Heart left ventricle (tissue), 16 donors: ENCODE data around the gene CAMK2D. TPM values are rescaled to one million over a fixed set of nuclear protein-coding genes. Genes with fewer than 3 reads are reported as not detected.

ENCODE experiments used
- ATAC-seq, 4 donors: fragments of 200-7000 bp; cut with Tn5 transposase; one replicate each; pipeline ENCODE4 v1.9.1; 2020 to 2022; ENCODE audit warnings: moderate library complexity in 4 of 4, mild to moderate bottlenecking in 3 of 4, moderate number of reproducible peaks in 1 of 4
- DNase-seq, 5 donors: peaks; one replicate each; pipeline ENCODE4 v3.0.0-alpha.2; 2020
- H3K27ac ChIP-seq, 12 donors: fragments of 200-600 bp; sonication (generic) in 4 of 12; one replicate each; pipeline versions ENCODE4 v1.5.0 to v1.8.0; 2016 to 2022; ENCODE audit warnings: mild to moderate bottlenecking in 2 of 12
- H3K27me3 ChIP-seq, 9 donors: fragments of 200-600 bp; sonication (generic) in 2 of 9; one replicate each; pipeline versions ENCODE4 v1.5.1 to v1.8.0; 2016 to 2022; ENCODE audit warnings: mild to moderate bottlenecking in 3 of 9
- H3K36me3 ChIP-seq, 9 donors: fragments of 200-600 bp; sonication (generic) in 2 of 9; one replicate each; pipeline versions ENCODE4 v1.5.0 to v1.8.0; 2018 to 2022; ENCODE audit warnings: mild to moderate bottlenecking in 2 of 9
- H3K4me1 ChIP-seq, 12 donors: fragments of 200-600 bp; sonication (generic) in 4 of 12; one replicate each; pipeline versions ENCODE4 v1.5.0 to v1.8.0; 2016 to 2022; ENCODE audit warnings: mild to moderate bottlenecking in 3 of 12
- H3K4me3 ChIP-seq, 12 donors: fragments of 200-600 bp; sonication (generic) in 4 of 12; one replicate each; pipeline versions ENCODE4 v1.5.0 to v1.8.0; 2017 to 2022; ENCODE audit warnings: mild to moderate bottlenecking in 9 of 12, moderate library complexity in 4 of 12
- H3K9me3 ChIP-seq, 12 donors: fragments of 200-600 bp; sonication (generic) in 4 of 12; one replicate each; pipeline versions ENCODE4 v1.5.0 to v1.8.0; 2016 to 2022; ENCODE audit warnings: mild to moderate bottlenecking in 1 of 12
- CTCF ChIP-seq, 12 donors: fragments of 200-600 bp; sonication (generic) in 4 of 12; IDR thresholded peaks; one replicate each; pipeline versions ENCODE4 v1.5.0 to v1.8.0; 2018 to 2022; ENCODE audit warnings: antibody characterized with exemption in 12 of 12, mild to moderate bottlenecking in 5 of 12
- POLR2A ChIP-seq, 2 donors: fragments of 450-650 bp; IDR thresholded peaks; one replicate each; pipeline ENCODE4 v1.6.1; 2017; ENCODE audit warnings: antibody characterized with exemption in 2 of 2, mild to moderate bottlenecking in 2 of 2, moderate library complexity in 2 of 2
- WGBS, 4 donors: extraction: QIAGEN DNeasy Blood & Tissue Kit in 2 of 4; methylation state at CpG; one replicate each; pipeline versions ENCODE4 v1.1.5 to v1.1.7; 2013 to 2018; 5-methylcytosine and 5-hydroxymethylcytosine counted together
- intact Hi-C, 10 donors: fragments of 100-400 bp; cut with DNase I; formaldehyde crosslinking; loops; one replicate each; pipeline versions ENCODE4 v1.11.1 to v1.14.2; 2022
- polyA plus RNA-seq, 2 donors: library from polyadenylated mRNA; stranded (reverse); fragments of 200-250 nt; gene quantifications; one replicate each; pipeline ENCODE4 v1.2.3, GENCODE V29; 2013
- total RNA-seq, 9 donors: library from RNA; depleted of rRNA in 2 of 9; stranded (reverse); fragments of >200 nt in 2 of 9; fragmentation: NEBNext Ultra II Directional in 3 of 9; extraction: Animal tissue kit (Norgen Biotek cat#: 25700) in 3 of 9; gene quantifications; one replicate each; pipeline versions ENCODE4 v1.1.0 to v1.2.4, GENCODE V29; 2016 to 2023
- donor health status: ischemic (EF 13 %, LVEDD 7.1; RV severe dilation, severe dysfunction).
- donor health status: healthy with polysubstance abuse.
- donor health status: DM: no; HTN: yes; CAD: no.
- donor health status: DM: no; HTN: no; CAD: no.
- donor health status: ischemic (EF 25% LVEDD 6.9; RV normal size, moderate dysfunction).
- donor health status: ischemic (EF 25% LVEDD 5.7; RV mildly dilated, moderate dysfunction).
- donor health status: healthy.
- donor health status: DM: yes; HTN: yes; CAD: no.
- donor health status: ischemic (EF 35%, LVEDD 5.7; RV mildly dilated, moderate dysfunction).
- donor health status: nonischemic (EF 11% LVEDD 7.7; RV severe dilation, severe dysfunction).
- donor health status: DM: yes; HTN: yes; CAD: no.
- donor health status: PGD.
- donor health status: ischemic (EF 29% LVEDD 5.4; RV normal size, mild dysfunction).
- donor health status: nonischemic (EF 23%, LVEDD 6.1; RV moderate dilation, normal function).

CAMK2D gene
- total and polyA plus RNA-seq, 11 donors = 40.9 to 294 (median 215) TPM

GRCh38 chr4:113575401-113575800, 186.1 kb downstream of the CAMK2D start:
- no peak for DNase-seq
- TF ChIP-seq POLR2A (IDR thresholded peaks at IDR 0.05) (no peak), CTCF (IDR thresholded peaks at IDR 0.05) (no peak)
- no peak for ATAC-seq

GRCh38 chr4:113574636-113575103, 186.9 kb downstream of the CAMK2D start:
- intact Hi-C loops = no loop called here
- TF ChIP-seq POLR2A (IDR thresholded peaks at IDR 0.05) (no peak), CTCF (IDR thresholded peaks at IDR 0.05) (no peak)
- DNase-seq = no peak
- peak in 2 of 4 donors; percentile 49 to 56 for ATAC-seq
- Histone ChIP-seq H3K4me3 (no peak overlapping the region), H3K4me1 (peaks cover 5 to 44% (median 27%) of the 10 kb centered on the region in 12 donors), H3K27ac (peak overlapping the region; percentile 26 to 76 (median 61)), H3K9me3 (peaks cover 0 to 5% (median 0%) of the 10 kb centered on the region in 12 donors), H3K36me3 (no peaks in the 10 kb centered on the region), H3K27me3 (no peaks in the 10 kb centered on the region)
- WGBS, 4 donors = 13 to 24% (median 19%) methylated on average over 1 of the region's 1 CpG

More at GRCh38 chr4:113575401-113575800, 186.1 kb downstream of the CAMK2D start:
- WGBS, 4 donors = 69 to 78% (median 70%) methylated on average over 2 of the region's 2 CpGs
- H3K9me3 ChIP-seq = peaks cover 0 to 5% (median 0%) of the 10 kb centered on the region in 12 donors
- no peaks in the 10 kb centered on the region for H3K36me3 ChIP-seq
- no peak overlapping the region for H3K4me3 ChIP-seq
- H3K27ac ChIP-seq = peak overlapping the region in 11 of 12 donors; percentile 3 to 76 (median 63)
- peaks cover 5 to 50% (median 31%) of the 10 kb centered on the region in 12 donors for H3K4me1 ChIP-seq
- no peaks in the 10 kb centered on the region for H3K27me3 ChIP-seq
- intact Hi-C loops = no loop called here

DNA sequence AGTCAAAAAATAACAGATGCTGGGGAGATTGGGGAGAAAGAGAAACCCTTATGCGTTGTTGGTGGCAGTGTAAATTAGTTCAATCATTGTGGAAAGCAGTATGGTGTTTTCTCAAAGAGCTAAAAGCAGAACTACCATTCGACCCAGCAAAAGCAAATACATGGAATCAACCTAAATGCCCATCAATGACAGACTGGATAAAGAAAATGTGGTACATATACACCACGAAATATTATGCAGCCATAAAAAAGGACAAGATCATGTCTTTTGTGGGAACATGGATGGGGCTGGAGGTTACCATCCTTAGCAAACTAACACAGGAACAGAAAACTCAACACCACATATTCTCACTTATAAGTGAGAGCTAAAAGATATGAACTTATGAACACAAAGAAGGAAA, 188.9 kb downstream of the CAMK2D start:
- DNase-seq = no peak
- WGBS, 4 donors = 90 to 96% (median 94%) methylated on average over 3 of the region's 3 CpGs
- Histone ChIP-seq H3K4me1 (peaks cover 3 to 37% (median 27%) of the 10 kb centered on the region in 12 donors), H3K4me3 (no peak overlapping the region), H3K27me3 (no peaks in the 10 kb centered on the region), H3K36me3 (no peaks in the 10 kb centered on the region), H3K9me3 (peaks cover 0 to 5% (median 0%) of the 10 kb centered on the region in 12 donors), H3K27ac (no peak overlapping the region)
- ATAC-seq = no peak
- TF ChIP-seq POLR2A (IDR thresholded peaks at IDR 0.05) = no peak
- TF ChIP-seq CTCF (IDR thresholded peaks at IDR 0.05) = no peak
- intact Hi-C loops = no loop called here

DNA sequence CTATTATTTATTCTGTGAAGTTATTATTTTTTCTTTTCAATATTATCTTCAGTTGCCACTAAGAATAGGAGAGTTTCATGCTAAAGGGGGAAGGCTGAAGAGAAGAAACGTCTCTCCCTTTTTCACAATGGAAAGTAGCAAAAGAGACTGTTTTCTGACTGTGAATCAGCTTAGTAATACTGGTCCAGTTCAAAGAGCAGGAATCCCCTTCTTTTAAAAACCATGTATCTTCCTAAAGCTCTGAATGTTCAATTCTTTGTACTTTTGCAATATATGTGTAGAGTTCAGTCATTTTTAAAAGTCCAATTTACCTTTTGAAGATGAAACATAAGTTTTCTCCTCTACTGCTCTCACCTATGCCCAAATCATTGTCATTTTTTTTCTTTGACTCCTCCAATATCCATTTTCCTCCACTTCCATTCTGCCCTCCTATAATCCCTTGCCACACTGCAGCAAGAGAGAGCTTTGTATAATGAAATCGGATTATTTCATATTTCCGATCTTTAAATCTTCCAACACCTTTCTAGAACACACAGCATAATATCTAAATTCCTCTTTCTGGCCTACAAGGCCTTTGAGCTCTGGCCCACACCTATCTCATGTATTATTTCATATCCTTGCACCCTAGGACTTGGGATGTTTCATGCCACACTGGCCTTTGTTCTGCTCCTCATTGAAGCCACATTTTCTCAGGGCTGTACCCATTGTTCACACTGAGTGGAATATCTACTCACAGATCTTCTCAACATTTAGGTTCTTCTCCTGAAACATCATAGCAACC, 195.3 kb downstream of the CAMK2D start:
- H3K4me1 ChIP-seq = peaks cover 0 to 30% (median 11%) of the 10 kb centered on the region in 12 donors
- TF ChIP-seq CTCF (IDR thresholded peaks at IDR 0.05) (no peak), POLR2A (IDR thresholded peaks at IDR 0.05) (no peak)
- WGBS, 4 donors = 83 to 88% (median 85%) methylated on average over 3 of the region's 3 CpGs
- no peak for ATAC-seq
- H3K9me3 ChIP-seq = no peaks in the 10 kb centered on the region
- no peaks in the 10 kb centered on the region for H3K36me3 ChIP-seq
- no peak for DNase-seq
- H3K27me3 ChIP-seq = no peaks in the 10 kb centered on the region
- intact Hi-C loops = no loop called here
- H3K27ac ChIP-seq = peak overlapping the region in 1 of 12 donors; percentile 0
- H3K4me3 ChIP-seq = no peak overlapping the region
